GM19240 (cell line): Measurements from ENCODE around the gene CPT1A.

Experiments
- DNase-seq: peaks from one replicate; pipeline ENCODE4 v3.0.0; 2011; ENCODE audit warnings: low spot score; ENCODE audit not compliant: insufficient read length

CPT1A gene

GRCh38 chr11:68831124-68831523, 10.6 kb downstream of the CPT1A start:
- DNase-seq: no peak

- no peak for DNase-seq
These were observed 12.1 kb downstream of the CPT1A start for GRCh38 chr11:68829581-68829980.

- DNase-seq: no peak
These were observed 12.8 kb downstream of the CPT1A start for GRCh38 chr11:68828957-68829356.

- DNase-seq: no peak
These were observed 13.4 kb downstream of the CPT1A start for GRCh38 chr11:68828155-68828931.

- no peak for DNase-seq
These were observed 14.0 kb downstream of the CPT1A start for GRCh38 chr11:68827733-68828132.

- no peak for DNase-seq
These were observed 15.0 kb downstream of the CPT1A start for GRCh38 chr11:68826726-68827125.

GRCh38 chr11:68825571-68825970, 16.1 kb downstream of the CPT1A start:
- DNase-seq: no peak

- no peak for DNase-seq
These were observed 19.2 kb downstream of the CPT1A start for GRCh38 chr11:68822546-68822945.

GRCh38 chr11:68821670-68822069, 20.0 kb downstream of the CPT1A start:
- DNase-seq: no peak

GRCh38 chr11:68819362-68819761, 22.4 kb downstream of the CPT1A start:
- DNase-seq: no peak

- no peak for DNase-seq
These were observed 23.5 kb downstream of the CPT1A start for GRCh38 chr11:68818181-68818580.

- DNase-seq: no peak
These were observed 24.2 kb downstream of the CPT1A start for GRCh38 chr11:68817554-68817953.

- DNase-seq: no peak
These were observed 24.7 kb downstream of the CPT1A start for GRCh38 chr11:68816917-68817419.

- DNase-seq: no peak
These were observed 25.4 kb downstream of the CPT1A start for GRCh38 chr11:68816251-68816776.

- no peak for DNase-seq
These were observed 27.9 kb downstream of the CPT1A start for GRCh38 chr11:68813773-68814172.

GRCh38 chr11:68812526-68812925, 29.2 kb downstream of the CPT1A start:
- DNase-seq: no peak

- no peak for DNase-seq
These were observed 31.6 kb downstream of the CPT1A start for GRCh38 chr11:68810164-68810563.

- no peak for DNase-seq
These were observed 32.2 kb downstream of the CPT1A start for GRCh38 chr11:68809506-68809905.

- no peak for DNase-seq
These were observed 32.9 kb downstream of the CPT1A start for GRCh38 chr11:68808787-68809186.

GRCh38 chr11:68806931-68807844, 34.5 kb downstream of the CPT1A start:
- DNase-seq: no peak

- no peak for DNase-seq
These were observed 36.9 kb downstream of the CPT1A start for GRCh38 chr11:68804786-68805185.

- no peak for DNase-seq
These were observed 38.0 kb downstream of the CPT1A start for GRCh38 chr11:68803766-68804165.
